HG03103 (cell line): Measurements from ENCODE around the gene PTGDR2.

Experiments used
- ATAC-seq: cut with Tn5 transposase; IDR thresholded peaks from one replicate; pipeline ENCODE4 v1.9.1; 2021; ENCODE audit warnings: low read depth; ENCODE audit not compliant: unreplicated experiment

The PTGDR2 gene

GRCh38 chr11:60816590-60817157 lies 39.1 kb downstream of the PTGDR2 start:
- ATAC-seq: no peak

GRCh38 chr11:60814112-60814511 lies 41.6 kb downstream of the PTGDR2 start:
- ATAC-seq: no peak

- ATAC-seq: no peak
Measured at GRCh38 chr11:60813324-60813723, 42.4 kb downstream of the PTGDR2 start.

- ATAC-seq: no peak
Measured at GRCh38 chr11:60810569-60810968, 45.2 kb downstream of the PTGDR2 start.

- ATAC-seq: no peak
Measured at GRCh38 chr11:60810151-60810550, 45.6 kb downstream of the PTGDR2 start.

GRCh38 chr11:60809691-60810090 lies 46.1 kb downstream of the PTGDR2 start:
- no peak for ATAC-seq

GRCh38 chr11:60809249-60809648 lies 46.5 kb downstream of the PTGDR2 start:
- no peak for ATAC-seq

GRCh38 chr11:60803273-60803936 lies 52.3 kb downstream of the PTGDR2 start:
- ATAC-seq: no peak

- no peak for ATAC-seq
Measured at GRCh38 chr11:60801194-60801593, 54.6 kb downstream of the PTGDR2 start.
